ENCODE data around the gene ENPP6. TPM values are rescaled to one million over a fixed set of nuclear protein-coding genes. Genes with fewer than 3 reads are reported as not detected.

Gene ENPP6
- total RNA-seq, 6 experiments from 2014 or later, result not detected

DNA sequence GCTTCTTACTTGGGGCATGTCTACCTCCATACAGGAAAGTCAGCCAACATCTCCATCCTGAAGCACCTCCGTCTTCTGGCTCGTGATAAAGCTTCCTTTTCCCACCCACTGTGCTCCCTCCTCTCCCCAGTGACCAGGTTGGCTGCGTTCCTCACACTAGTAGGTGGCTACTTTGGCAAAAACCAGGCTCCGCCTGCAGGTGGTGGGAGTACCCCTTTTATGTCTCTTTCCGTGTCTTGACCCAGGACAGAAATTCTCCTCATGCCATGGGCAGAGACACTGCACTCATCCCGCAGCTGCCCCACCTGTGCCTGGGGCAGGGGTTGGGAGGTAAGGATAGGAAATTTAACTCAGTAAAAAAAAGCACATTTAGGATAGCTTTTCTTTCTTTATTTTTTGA, 50.9 kb downstream of the ENPP6 start:
- DNase-seq, result no peak
- H3K4me1 Mint-ChIP-seq (ENCODE audit: low read depth), result peaks cover 11% of the 10 kb centered on the region; the same call in 1 of the 2 replicates
- H3K9me3 Mint-ChIP-seq, result no peaks in the 10 kb centered on the region
- H3K4me3 Mint-ChIP-seq, result no peak overlapping the region
- TF ChIP-seq, protein P1, sequence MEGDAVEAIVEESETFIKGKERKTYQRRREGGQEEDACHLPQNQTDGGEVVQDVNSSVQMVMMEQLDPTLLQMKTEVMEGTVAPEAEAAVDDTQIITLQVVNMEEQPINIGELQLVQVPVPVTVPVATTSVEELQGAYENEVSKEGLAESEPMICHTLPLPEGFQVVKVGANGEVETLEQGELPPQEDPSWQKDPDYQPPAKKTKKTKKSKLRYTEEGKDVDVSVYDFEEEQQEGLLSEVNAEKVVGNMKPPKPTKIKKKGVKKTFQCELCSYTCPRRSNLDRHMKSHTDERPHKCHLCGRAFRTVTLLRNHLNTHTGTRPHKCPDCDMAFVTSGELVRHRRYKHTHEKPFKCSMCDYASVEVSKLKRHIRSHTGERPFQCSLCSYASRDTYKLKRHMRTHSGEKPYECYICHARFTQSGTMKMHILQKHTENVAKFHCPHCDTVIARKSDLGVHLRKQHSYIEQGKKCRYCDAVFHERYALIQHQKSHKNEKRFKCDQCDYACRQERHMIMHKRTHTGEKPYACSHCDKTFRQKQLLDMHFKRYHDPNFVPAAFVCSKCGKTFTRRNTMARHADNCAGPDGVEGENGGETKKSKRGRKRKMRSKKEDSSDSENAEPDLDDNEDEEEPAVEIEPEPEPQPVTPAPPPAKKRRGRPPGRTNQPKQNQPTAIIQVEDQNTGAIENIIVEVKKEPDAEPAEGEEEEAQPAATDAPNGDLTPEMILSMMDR (IDR thresholded peaks at IDR 0.05), result no peak
- H3K27ac Mint-ChIP-seq, result no peak overlapping the region
- H3K27me3 Mint-ChIP-seq (ENCODE audit: insufficient read depth), result peaks cover 3% of the 10 kb centered on the region
- H3K36me3 Mint-ChIP-seq (ENCODE audit: low read depth), result no peaks in the 10 kb centered on the region

DNA sequence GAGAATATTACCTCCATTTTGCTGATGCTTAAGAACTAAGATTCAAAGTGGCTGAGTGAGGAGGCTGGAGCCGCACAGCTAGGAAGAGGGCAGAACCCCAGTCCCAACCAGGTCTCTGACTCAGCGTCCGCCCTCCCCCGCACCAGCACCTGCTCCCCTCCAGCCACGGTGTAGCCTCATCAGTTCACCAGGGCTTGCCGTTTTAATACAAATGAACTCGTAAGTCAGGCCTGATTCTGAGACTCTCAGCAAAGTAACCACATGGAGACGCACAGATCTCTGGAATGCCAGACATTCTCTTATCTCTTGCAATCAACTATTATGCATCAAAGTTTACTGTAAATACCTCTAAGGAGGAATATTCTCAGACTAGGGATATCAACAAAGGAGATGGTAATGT, 52.4 kb downstream of the ENPP6 start:
- Mint-ChIP-seq H3K4me3 (no peak overlapping the region), H3K27ac (no peak overlapping the region), H3K9me3 (no peaks in the 10 kb centered on the region), H3K36me3 (ENCODE audit: low read depth) (no peaks in the 10 kb centered on the region), H3K27me3 (ENCODE audit: insufficient read depth) (peaks cover 3% of the 10 kb centered on the region), H3K4me1 (ENCODE audit: low read depth) (peaks cover 11% of the 10 kb centered on the region; the same call in 1 of the 2 replicates)
- TF ChIP-seq, protein P1 (IDR thresholded peaks at IDR 0.05), result no peak
- peak; percentile 32 for DNase-seq

DNA sequence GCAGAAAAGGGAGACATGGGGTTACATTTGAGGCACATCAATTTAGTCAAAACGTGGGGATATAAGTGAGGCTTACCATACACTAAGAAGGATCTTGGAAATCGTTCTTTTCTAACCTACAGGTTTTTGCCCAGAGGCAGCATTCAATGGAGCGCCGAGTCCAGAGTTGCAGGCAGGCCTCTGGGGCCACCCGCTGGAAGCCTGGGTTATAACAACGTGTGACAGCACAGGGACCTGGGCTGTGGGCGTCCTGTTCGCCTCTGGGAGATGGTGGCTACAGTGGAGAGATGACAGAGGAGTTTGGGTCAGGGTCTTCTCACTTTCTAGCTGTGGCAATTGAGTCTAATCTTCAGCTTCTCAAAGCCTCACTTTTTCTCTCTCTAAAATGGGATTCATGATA, 53.9 kb downstream of the ENPP6 start:
- H3K36me3 Mint-ChIP-seq (ENCODE audit: low read depth), result no peaks in the 10 kb centered on the region
- H3K4me3 Mint-ChIP-seq, result no peak overlapping the region
- TF ChIP-seq, protein P1 (IDR thresholded peaks at IDR 0.05), result peak; percentile 60
- H3K27me3 Mint-ChIP-seq (ENCODE audit: insufficient read depth), result peaks cover 3% of the 10 kb centered on the region
- peaks cover 11% of the 10 kb centered on the region; the same call in 1 of the 2 replicates for H3K4me1 Mint-ChIP-seq (ENCODE audit: low read depth)
- DNase-seq, result peak; percentile 3
- H3K9me3 Mint-ChIP-seq, result no peaks in the 10 kb centered on the region
- H3K27ac Mint-ChIP-seq, result no peak overlapping the region

DNA sequence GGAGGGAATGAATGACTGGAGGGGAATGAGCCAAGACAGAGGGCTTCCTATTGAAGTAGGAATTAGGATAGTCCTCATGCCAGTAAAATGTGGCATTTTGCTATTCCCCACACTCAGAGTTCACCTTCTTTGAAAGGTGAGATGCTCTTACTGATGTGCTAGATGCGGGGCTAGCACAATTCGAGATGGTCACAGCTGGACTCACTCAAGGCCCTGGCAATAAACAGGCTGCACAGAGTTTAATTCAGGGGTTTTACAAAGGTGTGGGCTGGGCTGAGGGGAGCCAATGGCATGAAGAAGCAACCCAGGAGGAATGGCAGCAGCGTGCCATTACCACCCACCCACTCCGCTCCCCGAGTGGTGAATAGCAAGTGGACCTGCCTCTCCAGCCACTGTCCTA, 55.1 kb downstream of the ENPP6 start:
- H3K36me3 Mint-ChIP-seq (ENCODE audit: low read depth), result no peaks in the 10 kb centered on the region

DNA sequence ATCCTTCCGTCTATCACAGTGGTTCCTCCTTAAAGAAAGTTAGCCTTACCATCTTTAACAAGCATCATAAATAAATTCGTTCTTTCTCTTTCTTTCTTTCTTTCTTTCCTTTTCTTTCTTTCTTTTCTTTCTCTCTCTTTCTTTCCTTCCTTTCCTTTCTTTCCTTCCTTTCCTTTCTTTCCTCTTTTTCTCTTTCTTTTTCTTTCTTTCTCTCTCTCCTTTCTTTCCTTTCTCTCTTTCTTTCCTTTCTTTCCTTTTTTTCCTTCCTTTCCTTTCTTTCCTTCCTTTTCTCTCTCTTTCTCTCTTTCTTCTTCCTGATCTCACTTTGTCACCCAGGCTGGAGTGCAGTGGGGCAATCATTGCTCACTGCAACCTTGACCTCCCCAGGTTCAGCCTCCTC, 60.4 kb downstream of the ENPP6 start:
- H3K9me3 Mint-ChIP-seq, result peaks cover 3% of the 10 kb centered on the region
- no peaks in the 10 kb centered on the region; the same call in 1 of the 2 replicates for H3K27me3 Mint-ChIP-seq (ENCODE audit: insufficient read depth)
- H3K4me3 Mint-ChIP-seq, result no peak overlapping the region
- TF ChIP-seq, protein P1 (IDR thresholded peaks at IDR 0.05), result no peak
- H3K36me3 Mint-ChIP-seq (ENCODE audit: low read depth), result no peaks in the 10 kb centered on the region
- DNase-seq, result no peak
- H3K27ac Mint-ChIP-seq, result no peak overlapping the region
- no peaks in the 10 kb centered on the region for H3K4me1 Mint-ChIP-seq (ENCODE audit: low read depth)

More for the DNA sequence above, 55.1 kb downstream of the ENPP6 start:
- Mint-ChIP-seq H3K27me3 (ENCODE audit: insufficient read depth) (peaks cover 3% of the 10 kb centered on the region), H3K9me3 (no peaks in the 10 kb centered on the region), H3K4me3 (no peak overlapping the region), H3K4me1 (ENCODE audit: low read depth) (peaks cover 7% of the 10 kb centered on the region; the same call in 1 of the 2 replicates), H3K27ac (no peak overlapping the region)
- no peak for DNase-seq
- TF ChIP-seq, protein P1 (IDR thresholded peaks at IDR 0.05), result no peak
